GM12891 (cell line): ENCODE results near the gene TUBB6.

Source experiments
- POLR2AphosphoS5 ChIP-seq: IDR thresholded peaks from 2 replicates; pipeline ENCODE4 v1.6.1; 2011; ENCODE audit warnings: low read depth, low read length, control low read depth
- TAF1 ChIP-seq: IDR thresholded peaks from 2 replicates; pipeline ENCODE4 v1.6.1; 2011; ENCODE audit warnings: low read depth, low read length, control low read depth

DNA sequence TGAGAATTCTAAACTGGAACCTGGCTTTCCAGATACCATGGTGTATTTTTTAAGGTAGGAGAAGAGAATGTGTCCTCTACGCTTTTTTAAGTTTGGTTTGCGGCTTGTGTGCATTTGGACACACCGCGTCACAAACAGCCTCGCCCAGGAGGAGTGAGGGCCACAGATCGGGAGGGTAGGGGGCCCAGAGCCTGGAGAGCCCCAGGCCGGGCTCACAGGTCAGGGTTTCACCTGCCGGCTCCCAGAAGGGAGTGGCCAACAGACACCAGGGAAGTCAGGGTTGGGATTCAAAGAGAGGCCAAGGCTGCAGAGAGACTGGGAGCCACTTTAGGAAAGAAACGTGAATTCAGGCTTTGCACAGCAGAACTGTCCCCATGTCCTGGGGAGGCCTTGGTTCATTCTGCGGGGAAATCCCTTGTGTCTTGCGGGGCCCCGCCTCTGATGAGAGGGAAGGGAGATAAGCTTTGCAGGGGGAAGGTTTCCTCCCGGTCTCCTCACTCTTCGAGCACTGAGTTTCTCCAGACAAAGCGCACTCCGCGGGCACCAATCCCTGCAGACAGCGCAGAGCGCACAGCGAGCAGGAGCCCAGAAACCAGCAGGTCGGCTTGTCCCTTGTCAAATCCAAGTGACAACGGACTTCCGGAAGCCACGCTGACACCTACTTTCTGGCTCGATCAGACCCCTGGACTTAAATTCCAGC, 2.0 kb upstream of the TUBB6 start:
- no peak for TF ChIP-seq TAF1
- TF ChIP-seq POLR2AphosphoS5: no peak
